Ascending aorta (tissue), 2 donors: Measurements from ENCODE around the gene GRIK3. TPM values are rescaled to one million over a fixed set of nuclear protein-coding genes. Genes with fewer than 3 reads are reported as not detected.

ENCODE experiments used
- DNase-seq, 2 donors: peaks; one replicate each; pipeline ENCODE4 v3.0.0-alpha.2; 2019; ENCODE audit warnings: low spot score in 2 of 2
- H3K27ac ChIP-seq, 2 donors: fragments of 200-600 bp; sonication (generic); one replicate each; pipeline ENCODE4 v1.5.1; 2016 to 2017; ENCODE audit warnings: mild to moderate bottlenecking in 1 of 2
- H3K27me3 ChIP-seq: fragments of 200-600 bp; sonication (generic); one replicate; pipeline ENCODE4 v1.5.1; 2017
- H3K36me3 ChIP-seq, 2 donors: fragments of 200-600 bp; sonication (generic); one replicate each; pipeline ENCODE4 v1.5.1; 2016
- H3K4me1 ChIP-seq, 2 donors: fragments of 200-600 bp; sonication (generic); one replicate each; pipeline ENCODE4 v1.5.1; 2016 to 2017; ENCODE audit warnings: mild to moderate bottlenecking in 1 of 2
- H3K4me3 ChIP-seq, 2 donors: fragments of 200-600 bp; sonication (generic); one replicate each; pipeline ENCODE4 v1.5.1; 2016 to 2017; ENCODE audit warnings: mild to moderate bottlenecking in 1 of 2
- H3K9me3 ChIP-seq, 2 donors: fragments of 200-600 bp; sonication (generic); one replicate each; pipeline ENCODE4 v1.5.1; 2016
- CTCF ChIP-seq, 3 experiments: fragments of 200-600 bp in 2 of 3; fragments of 450-650 bp in 1 of 3; sonication (generic) in 2 of 3; IDR thresholded peaks; one replicate each; pipeline ENCODE4 v1.5.1; 2016 to 2019; ENCODE audit warnings: antibody characterized with exemption in 3 of 3, mild to moderate bottlenecking in 1 of 3, moderate library complexity in 1 of 3
- intact Hi-C: fragments of 100-400 bp; cut with DNase I; formaldehyde crosslinking; loops from one replicate; pipeline ENCODE4 v1.15.1; 2023
- total RNA-seq: library from RNA; depleted of rRNA; stranded (reverse); fragments of >200 nt; gene quantifications from one replicate; pipeline ENCODE4 v1.1.0, GENCODE V29; 2016

The GRIK3 gene
- total RNA-seq, 1 donor from 2014 or later, result under 0.01 TPM

- Histone ChIP-seq H3K27ac (no peak overlapping the region), H3K4me1 (no peaks in the 10 kb centered on the region), H3K27me3 (no peaks in the 10 kb centered on the region), H3K4me3 (no peak overlapping the region), H3K36me3 (no peaks in the 10 kb centered on the region), H3K9me3 (no peaks in the 10 kb centered on the region)
- TF ChIP-seq CTCF (IDR thresholded peaks at IDR 0.05), result no peak
- intact Hi-C loops, result no loop called here
- no peak for DNase-seq
Observed at GRCh38 chr1:36990928-36991327, 43.4 kb downstream of the GRIK3 start.

- Histone ChIP-seq H3K36me3 (no peaks in the 10 kb centered on the region), H3K27me3 (no peaks in the 10 kb centered on the region), H3K27ac (no peak overlapping the region), H3K9me3 (no peaks in the 10 kb centered on the region), H3K4me1 (no peaks in the 10 kb centered on the region), H3K4me3 (no peak overlapping the region)
- DNase-seq, result no peak
- intact Hi-C loops, result no loop called here
- no peak for TF ChIP-seq CTCF (IDR thresholded peaks at IDR 0.05)
Observed at GRCh38 chr1:36989241-36989640, 45.1 kb downstream of the GRIK3 start.

GRCh38 chr1:36988741-36989193 lies 45.5 kb downstream of the GRIK3 start:
- DNase-seq, result no peak
- H3K27ac ChIP-seq, result no peak overlapping the region
- H3K36me3 ChIP-seq, result no peaks in the 10 kb centered on the region
- H3K27me3 ChIP-seq, result no peaks in the 10 kb centered on the region
- H3K9me3 ChIP-seq, result no peaks in the 10 kb centered on the region
- H3K4me1 ChIP-seq, result no peaks in the 10 kb centered on the region
- no peak for TF ChIP-seq CTCF (IDR thresholded peaks at IDR 0.05)
- intact Hi-C loops, result no loop called here
- no peak overlapping the region for H3K4me3 ChIP-seq

- Histone ChIP-seq H3K27ac (no peak overlapping the region), H3K4me1 (no peaks in the 10 kb centered on the region), H3K4me3 (no peak overlapping the region), H3K36me3 (no peaks in the 10 kb centered on the region), H3K9me3 (no peaks in the 10 kb centered on the region), H3K27me3 (no peaks in the 10 kb centered on the region)
- TF ChIP-seq CTCF (IDR thresholded peaks at IDR 0.05), result no peak
- intact Hi-C loops, result no loop called here
- DNase-seq, result no peak
Observed at GRCh38 chr1:36988321-36988720, 46.0 kb downstream of the GRIK3 start.

- no peak overlapping the region for H3K4me3 ChIP-seq
- no peak for DNase-seq
- no peaks in the 10 kb centered on the region for H3K27me3 ChIP-seq
- H3K36me3 ChIP-seq, result no peaks in the 10 kb centered on the region
- intact Hi-C loops, result no loop called here
- H3K4me1 ChIP-seq, result no peaks in the 10 kb centered on the region
- no peaks in the 10 kb centered on the region for H3K9me3 ChIP-seq
- H3K27ac ChIP-seq, result no peak overlapping the region
- no peak for TF ChIP-seq CTCF (IDR thresholded peaks at IDR 0.05)
Observed at GRCh38 chr1:36987276-36987675, 47.0 kb downstream of the GRIK3 start.
